NCI-H187 treated with DMSO at 0.1 percent for 48 hours (cell line): ENCODE data around the gene PHEX.

Experiments used
- DNase-seq: peaks from one replicate; lab custom pipeline; 2025; lab: John Stamatoyannopoulos, UW

The PHEX gene

GRCh38 chrX:22155126-22155525 is 123.0 kb downstream of the PHEX start:
- no peak for DNase-seq

- no peak for DNase-seq
Measured at GRCh38 chrX:22159071-22159470, 126.9 kb downstream of the PHEX start.

- no peak for DNase-seq
Measured at GRCh38 chrX:22163326-22163725, 131.2 kb downstream of the PHEX start.

- DNase-seq, result no peak
Measured at GRCh38 chrX:22164770-22165388, 132.8 kb downstream of the PHEX start.

GRCh38 chrX:22165732-22166457 is 133.8 kb downstream of the PHEX start:
- no peak for DNase-seq

- DNase-seq, result no peak
Measured at GRCh38 chrX:22171287-22172060, 139.3 kb downstream of the PHEX start.

GRCh38 chrX:22173966-22174365 is 141.8 kb downstream of the PHEX start:
- no peak for DNase-seq

- DNase-seq, result no peak
Measured at GRCh38 chrX:22177950-22178515, 145.9 kb downstream of the PHEX start.

GRCh38 chrX:22184096-22184495 is 152.0 kb downstream of the PHEX start:
- DNase-seq, result no peak

- no peak for DNase-seq
Measured at GRCh38 chrX:22186165-22186564, 154.0 kb downstream of the PHEX start.

GRCh38 chrX:22192419-22193060 is 160.4 kb downstream of the PHEX start:
- DNase-seq, result no peak

GRCh38 chrX:22193851-22194659 is 161.9 kb downstream of the PHEX start:
- no peak for DNase-seq

GRCh38 chrX:22194660-22194945 is 162.5 kb downstream of the PHEX start:
- no peak for DNase-seq

GRCh38 chrX:22196149-22196548 is 164.0 kb downstream of the PHEX start:
- DNase-seq, result no peak

GRCh38 chrX:22202251-22202650 is 170.1 kb downstream of the PHEX start:
- DNase-seq, result no peak

GRCh38 chrX:22203186-22203585 is 171.1 kb downstream of the PHEX start:
- DNase-seq, result no peak

- no peak for DNase-seq
Measured at GRCh38 chrX:22206781-22207180, 174.7 kb downstream of the PHEX start.

- no peak for DNase-seq
Measured at GRCh38 chrX:22220941-22221340, 188.8 kb downstream of the PHEX start.

GRCh38 chrX:22234380-22234779 is 202.3 kb downstream of the PHEX start:
- DNase-seq, result no peak

- DNase-seq, result no peak
Measured at GRCh38 chrX:22237479-22237878, 205.4 kb downstream of the PHEX start.

GRCh38 chrX:22246620-22247019 is 214.5 kb downstream of the PHEX start:
- DNase-seq, result no peak

GRCh38 chrX:22247169-22247568 is 215.0 kb downstream of the PHEX start:
- DNase-seq, result no peak
